GM12865 (cell line): ENCODE results near the gene NT5C3B.
A peak's percentile ranks its signal among the peaks of the same experiment; 100 is the strongest.
"Not testable (repeated sequence)": the region's sequence is repeated elsewhere in the genome, so short reads cannot be mapped to it uniquely, and the experiment has no call there.

Experiments
- DNase-seq: peaks from one replicate; pipeline ENCODE4 v3.0.0; 2010; ENCODE audit warnings: low read depth
- H3K4me3 ChIP-seq: 2 replicates; pipeline ENCODE4 v1.5.1; 2011; ENCODE audit warnings: mild to moderate bottlenecking, low read depth, low read length, control low read depth
- CTCF ChIP-seq: IDR thresholded peaks from 2 replicates; pipeline ENCODE4 v1.5.1; 2011; ENCODE audit warnings: low read length, control low read depth, low read depth, inconsistent platforms; ENCODE audit not compliant: insufficient read depth; ENCODE audit errors: missing control alignments

Gene NT5C3B

GRCh38 chr17:41835800-41836549 is at the start of gene NT5C3B:
TSS of gene NT5C3B (minus strand) at chr17:41836232. CDS start at chr17:41836193, 39 bp downstream.
- peak within 1 kb of the TSS; percentile 84 for H3K4me3 ChIP-seq
- peak; percentile 58 for DNase-seq
- TF ChIP-seq CTCF: no peak

GRCh38 chr17:41885733-41886132 is 49.7 kb upstream of the NT5C3B start:
- no peak for TF ChIP-seq CTCF
- DNase-seq: no peak

GRCh38 chr17:41882756-41883155 is 46.7 kb upstream of the NT5C3B start:
- TF ChIP-seq CTCF: no peak
- no peak overlapping the region for H3K4me3 ChIP-seq
- DNase-seq: no peak

More at GRCh38 chr17:41885733-41886132, 49.7 kb upstream of the NT5C3B start:
- H3K4me3 ChIP-seq: no peak overlapping the region

GRCh38 chr17:41880130-41880529 is 44.1 kb upstream of the NT5C3B start:
- TF ChIP-seq CTCF: no peak
- no peak for DNase-seq
- no peak overlapping the region for H3K4me3 ChIP-seq

GRCh38 chr17:41874293-41874670 is 38.2 kb upstream of the NT5C3B start:
- not testable (repeated sequence) for DNase-seq

GRCh38 chr17:41873559-41874292 is 37.7 kb upstream of the NT5C3B start:
- no peak overlapping the region for H3K4me3 ChIP-seq
- DNase-seq: no peak
- no peak for TF ChIP-seq CTCF

More at GRCh38 chr17:41874293-41874670, 38.2 kb upstream of the NT5C3B start:
- H3K4me3 ChIP-seq: not testable (repeated sequence)

GRCh38 chr17:41871789-41872188 is 35.8 kb upstream of the NT5C3B start:
- no peak for DNase-seq
- TF ChIP-seq CTCF: no peak
- H3K4me3 ChIP-seq: no peak overlapping the region
